22Rv1 (cell line): ENCODE data around the gene SEMA6D.

Experiments
- H3K27ac ChIP-seq: fragments of 450-650 bp; 2 replicates; pipeline ENCODE4 v1.5.1; 2017
- CTCF ChIP-seq: fragments of 450-650 bp; IDR thresholded peaks from 2 replicates; pipeline ENCODE4 v1.5.1; 2017; ENCODE audit warnings: mild to moderate bottlenecking
- ZFX ChIP-seq: fragments of 450-650 bp; IDR thresholded peaks from 2 replicates; pipeline ENCODE4 v1.6.1; 2017; ENCODE audit warnings: antibody characterized with exemption, borderline replicate concordance

Gene SEMA6D

DNA sequence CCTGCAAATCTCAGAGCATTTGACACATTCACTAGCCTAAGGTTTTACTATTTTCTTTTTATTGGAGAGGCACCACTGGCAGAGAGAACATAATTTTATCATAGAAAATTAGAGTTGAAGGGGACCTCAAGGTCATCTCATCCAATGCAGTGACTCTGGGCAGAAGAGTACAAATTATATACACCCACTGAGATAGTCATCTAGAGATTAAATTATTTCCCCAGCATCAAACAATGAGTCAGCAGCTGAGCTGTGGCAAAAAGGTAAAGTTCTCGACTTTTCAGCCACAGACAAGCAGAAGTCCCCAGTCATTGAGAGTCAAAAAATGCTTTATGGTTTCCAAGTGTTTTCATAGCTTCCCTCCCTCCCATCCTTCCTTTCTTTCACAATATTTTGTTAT is 39.3 kb upstream of the SEMA6D start:
- TF ChIP-seq CTCF (no peak), ZFX (no peak)
- no peak overlapping the region for H3K27ac ChIP-seq

- H3K27ac ChIP-seq = no peak overlapping the region
- TF ChIP-seq CTCF (no peak), ZFX (no peak)
Observed at GRCh38 chr15:47682661-47683060, 34.6 kb upstream of the SEMA6D start.

GRCh38 chr15:47685141-47685870 is 32.0 kb upstream of the SEMA6D start:
- no peak for TF ChIP-seq ZFX
- TF ChIP-seq CTCF = no peak
- H3K27ac ChIP-seq = no peak overlapping the region

DNA sequence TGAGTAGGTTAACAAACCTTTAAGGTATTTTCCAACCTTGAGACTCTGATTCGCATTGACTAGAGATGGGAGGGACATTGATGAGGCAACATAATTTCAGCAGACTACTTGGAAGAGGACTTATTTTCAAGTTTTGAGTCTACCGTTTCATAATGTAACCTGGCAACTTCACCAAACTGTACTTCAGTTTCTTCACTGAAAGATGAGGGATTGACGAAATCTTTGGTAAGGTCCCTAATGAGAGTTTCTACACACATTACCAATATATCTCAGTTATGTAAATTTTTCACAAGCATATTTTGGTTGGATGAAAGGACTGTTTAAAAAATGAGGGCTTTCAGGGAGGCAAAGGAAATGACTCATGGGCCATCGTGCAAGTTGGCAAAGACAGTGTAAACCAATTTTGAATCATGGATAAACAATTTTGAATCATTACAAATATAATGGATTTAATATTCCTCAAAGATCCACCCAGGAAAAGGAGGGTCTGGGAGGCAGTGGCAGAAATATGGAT is 28.7 kb upstream of the SEMA6D start:
- TF ChIP-seq ZFX = no peak
- TF ChIP-seq CTCF = no peak
- no peak overlapping the region for H3K27ac ChIP-seq

- TF ChIP-seq ZFX (no peak), CTCF (no peak)
- no peak overlapping the region for H3K27ac ChIP-seq
Observed at GRCh38 chr15:47689660-47690059, 27.6 kb upstream of the SEMA6D start.

DNA sequence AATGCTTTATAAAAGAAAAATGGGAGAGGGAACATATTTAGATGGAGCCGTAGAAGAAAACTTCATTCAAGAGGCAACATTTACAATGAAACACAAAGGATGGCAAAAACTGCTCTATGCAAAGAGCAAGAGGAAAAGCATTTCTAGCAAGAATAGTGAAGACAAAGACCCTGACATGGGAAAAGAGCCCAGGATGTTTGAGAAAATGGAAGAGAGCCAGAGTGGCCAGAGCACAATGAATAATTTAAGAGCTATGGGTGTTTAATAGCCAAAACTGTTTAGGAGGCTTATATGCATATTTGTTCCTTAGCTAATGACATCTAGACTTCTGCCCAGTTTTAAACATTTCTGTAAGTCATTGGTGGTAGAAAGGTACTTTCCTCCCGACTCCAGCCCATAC is 25.4 kb upstream of the SEMA6D start:
- no peak overlapping the region for H3K27ac ChIP-seq
- no peak for TF ChIP-seq ZFX
- no peak for TF ChIP-seq CTCF

GRCh38 chr15:47696351-47696750 is 21.0 kb upstream of the SEMA6D start:
- no peak for TF ChIP-seq CTCF
- TF ChIP-seq ZFX = no peak
- no peak overlapping the region for H3K27ac ChIP-seq
